NAMALWA (cell line): ENCODE data around the gene DNAJC17.

ENCODE experiments used
- DNase-seq: peaks from one replicate; pipeline ENCODE4 v3.0.0-alpha.2; 2015; ENCODE audit warnings: low spot score

Gene DNAJC17

GRCh38 chr15:40807028-40807887, at the start of gene DNAJC17, which contains the start of gene ZFYVE19:
Gene DNAJC17, minus strand, starts transcription at chr15:40807473. Its CDS starts 27 bp downstream, at chr15:40807446.
Gene ZFYVE19, plus strand, starts transcription at chr15:40807089. Its CDS starts 501 bp downstream, at chr15:40807590.
- DNase-seq = peak; percentile 98

- DNase-seq = no peak
Observed at GRCh38 chr15:40856746-40857145, 49.5 kb upstream of the DNAJC17 start.

DNA sequence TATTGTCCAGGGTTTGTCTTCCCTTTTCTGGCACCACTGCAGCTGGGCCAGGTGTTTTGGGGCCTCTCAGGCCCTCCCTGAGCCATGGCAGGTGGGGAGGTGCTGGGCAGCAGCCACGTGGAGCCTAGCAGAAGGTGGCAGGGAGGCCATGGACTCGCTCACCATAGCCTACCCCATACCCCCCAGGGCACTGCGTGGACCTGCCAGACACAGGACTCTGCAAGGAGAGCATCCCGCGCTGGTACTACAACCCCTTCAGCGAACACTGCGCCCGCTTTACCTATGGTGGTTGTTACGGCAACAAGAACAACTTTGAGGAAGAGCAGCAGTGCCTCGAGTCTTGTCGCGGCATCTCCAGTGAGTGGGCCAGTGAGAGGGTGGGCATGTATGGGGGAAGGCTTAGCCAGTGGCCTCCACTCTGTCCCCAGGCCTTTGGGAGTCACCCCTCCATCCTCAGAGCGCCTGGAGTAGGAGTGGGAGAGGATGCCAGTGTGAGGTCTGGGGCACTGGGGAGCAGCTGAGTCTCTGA, 48.5 kb upstream of the DNAJC17 start:
- no peak for DNase-seq

GRCh38 chr15:40854161-40854560, 46.9 kb upstream of the DNAJC17 start:
- no peak for DNase-seq

- DNase-seq = no peak
Observed at GRCh38 chr15:40853241-40853890, 46.1 kb upstream of the DNAJC17 start.

GRCh38 chr15:40852529-40852928, 45.3 kb upstream of the DNAJC17 start:
- DNase-seq = no peak

- no peak for DNase-seq
Observed at GRCh38 chr15:40850576-40851112, 43.4 kb upstream of the DNAJC17 start.

- peak; percentile 69 for DNase-seq
Observed at GRCh38 chr15:40847223-40847961, 40.1 kb upstream of the DNAJC17 start.

DNA sequence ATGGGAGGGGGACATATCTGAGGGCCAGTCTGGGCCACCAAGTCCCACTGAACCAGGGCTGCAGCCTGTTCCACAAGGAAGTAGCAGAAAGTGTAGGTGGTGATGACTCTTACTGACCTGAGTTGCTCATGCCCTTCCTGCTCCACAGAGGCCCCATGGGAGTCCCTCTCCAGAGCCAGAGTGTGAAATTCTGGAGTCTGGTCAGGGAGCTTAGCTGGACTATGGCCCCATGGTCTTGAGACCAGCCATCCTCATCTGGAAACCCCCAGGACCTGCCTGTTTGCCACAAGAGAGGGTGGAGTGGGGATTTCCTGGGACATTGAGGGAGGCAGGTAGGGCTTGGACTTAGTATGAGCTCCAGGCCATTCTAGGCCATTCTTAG, 39.6 kb upstream of the DNAJC17 start:
- DNase-seq = no peak

- no peak for DNase-seq
Observed at GRCh38 chr15:40845511-40846284, 38.4 kb upstream of the DNAJC17 start.

DNA sequence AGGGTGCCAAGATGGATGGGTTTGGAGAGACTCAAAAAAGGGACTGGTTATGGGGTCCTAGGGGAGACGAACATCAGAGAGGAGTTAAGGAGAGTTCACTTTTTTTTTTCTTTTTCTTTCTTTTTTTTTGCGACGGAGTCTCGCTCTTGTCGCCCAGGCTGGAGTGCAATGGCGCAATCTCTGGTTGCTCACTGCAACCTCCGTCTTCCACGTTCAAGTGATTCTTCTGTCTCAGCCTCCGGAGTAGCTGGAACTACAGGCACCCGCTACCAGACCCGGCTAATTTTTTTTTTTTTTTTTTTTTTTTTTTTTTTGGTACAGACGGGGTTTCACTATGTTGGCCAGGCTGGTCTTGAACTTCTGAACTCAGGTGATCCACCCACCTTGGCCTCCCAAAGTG, 37.8 kb upstream of the DNAJC17 start:
- no peak for DNase-seq

DNA sequence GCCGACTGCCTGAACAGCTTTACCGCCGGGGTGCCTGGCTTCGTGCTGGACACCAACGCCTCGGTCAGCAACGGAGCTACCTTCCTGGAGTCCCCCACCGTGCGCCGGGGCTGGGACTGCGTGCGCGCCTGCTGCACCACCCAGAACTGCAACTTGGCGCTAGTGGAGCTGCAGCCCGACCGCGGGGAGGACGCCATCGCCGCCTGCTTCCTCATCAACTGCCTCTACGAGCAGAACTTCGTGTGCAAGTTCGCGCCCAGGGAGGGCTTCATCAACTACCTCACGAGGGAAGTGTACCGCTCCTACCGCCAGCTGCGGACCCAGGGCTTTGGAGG, 37.4 kb upstream of the DNAJC17 start:
- no peak for DNase-seq

- DNase-seq = no peak
Observed at GRCh38 chr15:40843885-40844695, 36.8 kb upstream of the DNAJC17 start, which contains the start of gene SPINT1. Gene SPINT1, plus strand, starts transcription at chr15:40844048. Its CDS starts 507 bp downstream, at chr15:40844555.

GRCh38 chr15:40843261-40843884, 36.1 kb upstream of the DNAJC17 start:
- DNase-seq = no peak

DNA sequence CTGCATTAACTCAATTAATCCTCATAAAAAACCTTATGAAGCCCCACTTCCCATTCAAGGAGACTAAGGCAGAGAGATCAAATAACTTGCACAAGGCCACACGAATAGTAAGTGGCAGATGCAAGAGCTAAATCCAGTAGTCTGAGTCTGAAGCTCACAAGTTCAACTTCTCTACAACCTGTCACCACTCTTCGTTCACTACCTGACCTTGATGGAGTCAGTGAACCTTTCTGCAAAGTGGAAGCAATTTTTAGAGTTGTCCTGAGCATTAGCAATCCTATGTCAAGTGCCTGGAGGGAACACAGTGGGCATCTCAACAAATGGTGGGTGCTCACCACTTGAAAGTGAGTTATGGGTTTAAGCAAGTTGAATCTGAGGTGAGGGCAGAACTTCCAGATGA, 34.5 kb upstream of the DNAJC17 start:
- no peak for DNase-seq

GRCh38 chr15:40838756-40839155, 31.5 kb upstream of the DNAJC17 start:
- no peak for DNase-seq

- DNase-seq = no peak
Observed at GRCh38 chr15:40836020-40836419, 28.7 kb upstream of the DNAJC17 start.

DNA sequence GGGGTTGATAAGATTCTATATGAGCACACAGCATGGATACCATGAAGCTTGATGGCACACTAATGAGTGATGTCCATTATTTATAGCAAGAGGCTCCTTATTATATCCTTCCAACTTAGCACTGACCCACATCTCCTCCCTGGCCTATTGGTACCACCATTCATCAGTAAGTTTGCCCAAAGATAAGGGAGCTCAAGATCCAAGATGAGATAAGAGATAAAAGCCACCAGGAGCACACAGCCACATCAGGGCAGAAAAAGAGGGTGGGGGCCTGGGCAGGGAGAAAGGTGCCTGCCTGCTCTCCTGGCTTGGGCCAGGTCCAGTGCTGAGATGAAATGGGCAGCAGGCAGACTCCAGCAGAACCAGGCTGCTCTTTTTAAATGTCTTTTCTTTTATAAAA, 25.6 kb upstream of the DNAJC17 start:
- DNase-seq = no peak

DNA sequence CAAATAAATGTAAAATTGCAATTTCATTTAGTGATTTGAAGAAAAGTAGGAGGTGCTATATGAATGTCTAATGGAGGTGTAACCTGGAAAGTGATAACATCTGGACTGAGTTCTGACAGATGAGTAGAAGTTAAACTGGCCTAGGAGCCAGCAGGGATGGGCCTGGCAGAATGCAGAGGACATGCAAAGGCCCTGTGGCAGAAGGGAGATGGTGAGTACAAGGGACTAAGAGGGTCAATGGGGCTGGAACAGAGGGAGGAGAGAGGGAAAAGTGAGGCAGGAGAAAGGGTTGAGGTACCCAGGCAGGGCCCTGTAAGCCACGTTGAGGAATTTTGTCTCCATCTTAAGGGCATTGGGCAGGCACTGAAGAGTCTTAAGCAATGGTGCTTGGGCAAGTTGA, 24.6 kb upstream of the DNAJC17 start:
- no peak for DNase-seq

DNA sequence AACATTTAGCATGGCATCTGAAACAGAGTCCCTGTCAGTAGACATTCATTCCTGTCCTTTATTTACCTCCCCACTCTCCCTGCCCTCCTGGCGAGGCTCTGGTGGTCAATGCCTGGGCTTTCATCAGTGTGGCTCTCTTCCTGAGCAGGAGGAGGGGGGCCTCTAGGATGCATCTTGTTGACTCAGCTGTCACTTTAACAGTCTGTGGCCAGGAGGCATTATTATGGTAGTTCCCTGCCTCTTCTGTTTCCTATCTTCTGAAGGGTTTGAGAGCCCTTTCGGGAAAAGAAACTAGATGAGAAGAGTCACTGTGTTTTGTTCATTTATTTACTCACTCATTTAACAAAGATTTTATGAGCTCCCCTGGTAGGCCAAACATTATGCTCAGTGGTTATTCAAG, 23.6 kb upstream of the DNAJC17 start:
- no peak for DNase-seq
